GM19035 (cell line): ENCODE measurements around the gene PCDH1.
A peak's percentile ranks its signal among the peaks of the same experiment; 100 is the strongest.
"Not testable (repeated sequence)": the region's sequence is repeated elsewhere in the genome, so short reads cannot be mapped to it uniquely, and the experiment has no call there.

Experiments
- ATAC-seq: cut with Tn5 transposase; IDR thresholded peaks from one replicate; pipeline ENCODE4 v1.9.1; 2021; ENCODE audit not compliant: unreplicated experiment

PCDH1 gene

GRCh38 chr5:141878186-141878710 lies at the start of gene PCDH1:
Gene PCDH1, minus strand, starts transcription at chr5:141878410. Its CDS starts 148 bp downstream, at chr5:141878262.
- ATAC-seq = no peak

DNA sequence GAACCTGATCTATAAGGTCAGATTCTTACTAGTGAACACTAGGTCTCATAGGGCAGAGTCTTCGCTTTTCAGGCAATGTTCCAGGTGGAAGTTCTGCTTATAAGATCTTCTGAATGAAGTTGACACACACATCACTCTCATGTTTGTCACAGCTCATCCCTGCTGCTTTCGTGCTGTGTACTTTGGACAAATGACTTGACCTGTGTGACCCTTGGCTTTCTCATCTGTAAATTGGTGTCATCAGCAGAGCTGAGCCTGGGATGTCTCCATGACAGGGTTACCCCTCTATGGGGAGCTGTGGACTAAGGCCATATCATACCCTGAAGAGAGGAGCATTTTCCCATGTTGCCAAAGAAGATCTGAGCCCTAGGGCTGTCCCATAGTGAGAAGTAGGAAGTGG lies 48.2 kb upstream of the PCDH1 start:
- no peak for ATAC-seq

DNA sequence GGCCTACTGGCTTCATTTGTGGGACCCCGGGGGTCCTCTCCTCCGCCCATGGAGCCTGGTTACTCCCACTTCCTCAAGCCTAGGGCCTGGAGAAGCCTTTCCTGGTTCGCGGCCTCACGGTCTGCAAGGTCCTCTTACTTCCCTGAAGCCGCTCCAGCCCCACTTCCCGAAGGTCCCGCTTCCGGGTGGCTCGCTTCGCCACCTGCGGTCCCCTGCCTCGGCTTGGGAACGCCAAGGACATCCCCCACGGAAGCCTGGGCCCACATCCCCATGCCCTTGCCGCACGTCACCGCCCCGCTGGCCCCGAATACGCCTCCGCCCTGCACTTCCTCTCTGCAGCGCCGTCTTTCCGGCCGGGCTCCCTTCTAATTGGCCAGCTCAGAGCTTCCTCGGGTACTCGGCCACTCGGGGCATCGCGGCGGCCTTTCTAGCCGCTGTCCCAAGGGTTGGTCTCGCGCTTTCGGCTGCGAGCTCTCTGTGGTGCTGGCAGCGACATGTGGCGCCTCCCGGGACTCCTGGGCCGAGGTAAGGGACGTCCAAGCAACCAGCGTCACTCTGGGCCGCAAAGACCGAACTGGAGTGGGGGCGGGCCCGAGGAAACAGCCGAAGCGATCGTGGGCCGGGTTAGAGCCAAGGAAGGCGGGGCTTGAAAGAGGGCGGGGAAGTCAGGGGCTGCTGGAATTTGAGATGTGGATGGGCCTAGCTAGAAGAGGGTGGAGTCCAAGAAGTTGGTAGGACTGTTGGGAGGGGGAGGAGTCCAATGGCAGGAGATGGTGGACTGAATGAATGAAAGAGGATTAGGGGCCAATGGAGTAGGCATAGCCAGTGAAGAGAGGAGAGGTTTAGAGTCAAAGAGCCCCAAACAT lies 45.5 kb upstream of the PCDH1 start, which contains the start of gene DELE1:
Gene DELE1 (plus strand): TSS at position 424 of the 866 bp plus-strand sequence. CDS start 71 bp downstream, at position 495.
- ATAC-seq = peak; percentile 98

DNA sequence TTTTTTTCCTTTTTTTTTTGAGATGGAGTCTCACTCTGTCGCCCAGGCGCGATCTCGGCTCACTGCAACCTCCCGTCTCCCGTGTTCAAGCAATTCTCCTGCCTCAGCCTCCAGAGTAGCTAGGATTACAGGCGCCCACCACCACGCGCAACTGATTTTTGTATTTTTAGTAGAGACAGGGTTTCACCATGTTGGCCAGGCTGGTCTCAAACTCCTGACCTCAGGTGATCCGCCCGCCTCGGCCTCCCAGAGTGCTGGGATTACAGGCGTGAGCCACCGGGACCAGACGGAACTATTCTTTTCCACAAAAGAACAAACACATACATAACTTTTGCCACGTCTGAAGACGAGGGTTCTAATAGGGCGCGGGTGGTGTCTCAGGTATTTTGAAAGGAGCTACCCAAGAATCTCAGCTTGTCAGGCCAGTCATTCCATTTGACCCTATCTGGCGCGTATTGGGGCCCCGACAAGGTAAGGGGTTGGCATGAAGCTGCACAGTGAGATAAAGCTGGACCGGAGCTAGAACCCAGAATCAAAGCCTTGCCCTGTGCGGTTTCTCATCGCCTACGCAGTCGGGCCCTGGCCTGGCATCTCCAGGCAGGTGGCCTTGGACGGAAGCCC lies 44.7 kb upstream of the PCDH1 start:
- not testable (repeated sequence) for ATAC-seq

- no peak for ATAC-seq
Observed at GRCh38 chr5:141920771-141921170, 42.6 kb upstream of the PCDH1 start.

DNA sequence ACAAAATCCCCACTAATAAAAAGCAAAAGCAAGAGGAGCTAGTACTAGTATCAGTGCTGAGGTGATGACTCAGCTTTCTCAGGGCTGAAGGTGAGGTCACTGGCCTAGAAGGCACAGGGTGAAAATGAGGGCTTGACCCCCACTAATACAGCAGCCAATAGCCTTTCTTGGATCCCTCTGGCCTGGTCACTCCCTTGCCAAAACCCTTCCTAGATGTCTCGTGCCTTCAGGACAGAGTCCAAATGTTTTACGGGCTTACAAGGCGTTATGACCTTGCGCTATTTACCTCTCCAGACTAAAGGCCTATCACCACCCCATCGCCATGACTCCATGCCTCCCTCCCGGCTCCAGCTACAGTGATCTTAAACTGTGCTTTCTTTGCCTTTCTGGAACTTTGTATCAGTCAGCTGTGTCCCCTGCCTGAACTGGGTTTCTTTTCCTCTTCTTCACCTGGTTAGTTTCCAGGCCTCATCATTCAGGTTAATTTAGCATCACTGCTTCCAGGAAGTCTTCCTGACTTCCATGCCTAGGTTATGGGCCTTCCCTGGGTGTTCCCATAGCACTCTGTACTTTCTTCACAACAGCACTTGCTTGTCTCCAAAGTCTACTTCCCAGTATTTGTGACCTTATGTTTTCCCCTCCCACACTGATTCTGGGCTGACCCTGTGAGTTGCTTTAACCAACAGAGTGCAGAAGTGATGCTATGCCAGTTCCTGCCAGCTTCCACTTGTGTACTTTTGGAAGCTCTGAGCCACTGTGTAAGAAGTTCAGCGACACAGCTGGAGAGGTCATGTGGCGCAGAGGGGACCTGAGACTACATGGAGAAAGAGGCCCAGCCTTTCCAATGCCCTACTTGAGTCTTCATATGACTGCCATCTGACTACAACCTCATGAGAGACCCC lies 41.3 kb upstream of the PCDH1 start:
- no peak for ATAC-seq

- ATAC-seq = no peak
Observed at GRCh38 chr5:141917760-141918159, 39.5 kb upstream of the PCDH1 start.

DNA sequence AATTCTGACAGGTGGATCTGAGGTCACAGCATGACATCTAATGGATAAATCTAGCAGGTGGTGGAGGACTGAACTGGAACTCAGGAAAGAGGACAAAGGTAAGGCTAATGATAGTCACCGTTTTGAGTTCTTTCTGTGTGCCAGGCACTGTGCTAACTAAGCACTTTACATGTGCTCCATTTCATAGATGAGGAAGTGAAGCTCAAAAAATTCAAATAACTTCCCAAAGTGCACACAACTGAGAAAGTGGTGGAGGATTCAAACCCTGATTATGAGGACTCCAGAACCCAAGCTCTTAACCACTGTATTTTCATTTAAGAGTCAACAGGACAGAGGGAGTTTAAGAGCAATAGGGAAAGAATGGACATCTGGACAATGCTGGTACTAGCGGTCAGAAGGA lies 38.3 kb upstream of the PCDH1 start:
- ATAC-seq = no peak

GRCh38 chr5:141915881-141916336 lies 37.7 kb upstream of the PCDH1 start:
- no peak for ATAC-seq

DNA sequence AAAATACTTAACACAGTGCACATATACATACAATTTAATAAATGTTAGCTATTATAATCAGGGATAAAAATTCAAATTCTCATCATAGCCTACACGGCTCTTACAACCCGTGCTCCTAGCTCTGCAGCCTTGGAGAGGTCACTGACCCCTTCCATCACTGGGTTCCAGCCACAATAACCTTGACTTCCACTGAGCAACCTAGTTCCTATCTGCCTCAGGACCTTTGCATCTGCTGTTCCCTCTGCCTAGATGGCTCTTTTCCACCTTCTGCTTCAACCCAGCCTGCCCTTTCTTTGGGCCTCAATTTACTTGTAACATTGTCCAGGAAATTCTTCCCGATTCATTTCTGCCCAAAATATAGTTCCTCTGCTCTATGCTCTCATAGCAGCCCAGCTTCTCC lies 36.6 kb upstream of the PCDH1 start:
- no peak for ATAC-seq

DNA sequence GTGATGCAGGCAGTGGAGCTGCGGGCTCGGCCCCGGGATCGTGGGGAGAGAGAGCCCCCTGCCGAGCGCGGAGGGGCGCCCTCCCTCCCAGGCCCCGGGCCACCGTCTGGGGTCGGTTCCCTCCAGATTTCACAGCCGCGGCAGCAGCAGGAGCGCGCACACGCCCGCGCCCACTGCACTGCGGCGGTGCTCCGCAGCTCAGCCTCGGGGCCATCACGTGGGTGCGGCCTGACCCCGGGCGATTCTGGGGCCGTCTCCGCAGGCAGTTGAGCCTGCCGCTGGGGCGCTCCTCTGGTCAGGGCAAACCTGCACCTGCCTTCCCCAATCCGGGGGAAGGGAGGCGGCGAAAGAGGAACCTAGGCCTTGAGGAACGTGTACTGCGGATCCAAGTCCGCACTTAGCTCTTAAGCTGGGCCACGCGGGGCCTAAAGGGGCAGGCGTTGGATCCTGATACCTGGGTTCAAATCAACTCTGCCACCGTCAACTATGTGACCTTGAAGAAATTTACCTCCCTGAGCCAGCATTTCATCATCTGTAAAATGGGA lies 36.1 kb upstream of the PCDH1 start:
- peak; percentile 72 for ATAC-seq

DNA sequence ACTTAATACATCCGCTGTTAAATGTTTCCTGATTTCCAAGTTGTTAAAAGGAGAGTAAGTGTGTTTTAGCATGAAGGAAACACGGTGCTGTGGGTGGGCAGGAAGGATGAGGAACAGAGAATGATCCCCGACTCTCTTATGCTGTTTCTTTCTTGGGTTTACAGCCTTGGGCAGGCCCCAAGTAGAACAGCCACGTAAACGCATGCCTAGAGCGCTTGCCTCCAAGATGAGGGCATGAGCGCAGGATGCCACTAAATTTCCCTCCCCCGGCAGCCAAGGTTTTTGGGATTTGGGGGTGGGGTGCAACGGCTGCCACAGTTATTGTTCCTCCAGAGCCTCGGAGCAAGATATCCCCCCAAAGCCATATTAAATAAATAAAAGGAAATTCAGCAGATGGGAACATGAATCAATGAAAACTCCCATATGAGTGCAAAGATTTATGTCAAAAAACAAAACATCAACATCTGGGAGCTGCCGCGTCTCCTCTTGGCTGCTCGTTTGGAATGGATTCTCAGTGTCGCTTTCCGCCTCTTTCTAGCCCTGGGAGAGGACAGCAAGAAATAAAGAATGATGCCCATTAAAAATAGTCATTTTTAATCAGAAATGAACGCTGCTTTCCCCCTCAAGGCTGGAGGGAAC lies 35.5 kb upstream of the PCDH1 start:
- ATAC-seq = no peak

- no peak for ATAC-seq
Observed at GRCh38 chr5:141910271-141910673, 32.1 kb upstream of the PCDH1 start.

DNA sequence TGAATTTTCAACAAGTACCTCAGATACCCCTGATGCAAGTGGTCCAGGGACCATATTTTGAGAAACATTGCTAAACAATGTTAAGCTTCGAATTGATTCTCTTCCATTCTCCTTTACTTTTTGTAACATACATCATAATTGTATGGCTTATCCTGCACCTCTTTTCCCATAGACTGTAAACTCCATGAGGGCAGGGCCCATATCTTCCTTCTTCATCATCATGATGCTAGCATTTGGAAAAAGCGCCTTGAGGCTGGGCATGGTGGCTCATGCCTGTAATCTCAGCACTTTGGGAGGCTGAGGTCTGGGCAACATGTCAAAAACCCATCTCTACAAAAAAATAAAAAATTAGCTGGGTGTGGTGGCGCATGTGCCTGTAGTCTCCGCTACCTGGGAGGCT lies 31.0 kb upstream of the PCDH1 start:
- ATAC-seq = no peak

DNA sequence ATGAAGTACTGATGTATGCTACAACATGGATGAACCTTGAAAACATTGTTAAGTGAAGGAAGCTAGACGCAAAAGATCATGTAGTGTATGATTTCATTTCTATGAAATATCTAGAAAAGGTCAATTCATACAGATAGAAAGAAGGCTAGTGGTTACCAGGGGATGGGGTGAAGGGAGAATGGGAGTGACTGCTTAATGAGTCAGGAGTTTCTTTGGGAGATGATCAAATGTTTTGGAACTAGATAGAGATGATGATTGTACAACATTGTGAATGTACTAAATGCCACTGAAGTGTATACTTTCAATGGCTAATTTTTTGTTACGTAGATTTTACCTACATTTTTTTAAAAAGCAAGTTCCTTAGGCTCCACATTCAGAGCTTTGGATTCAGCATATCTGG lies 30.6 kb upstream of the PCDH1 start:
- no peak for ATAC-seq

DNA sequence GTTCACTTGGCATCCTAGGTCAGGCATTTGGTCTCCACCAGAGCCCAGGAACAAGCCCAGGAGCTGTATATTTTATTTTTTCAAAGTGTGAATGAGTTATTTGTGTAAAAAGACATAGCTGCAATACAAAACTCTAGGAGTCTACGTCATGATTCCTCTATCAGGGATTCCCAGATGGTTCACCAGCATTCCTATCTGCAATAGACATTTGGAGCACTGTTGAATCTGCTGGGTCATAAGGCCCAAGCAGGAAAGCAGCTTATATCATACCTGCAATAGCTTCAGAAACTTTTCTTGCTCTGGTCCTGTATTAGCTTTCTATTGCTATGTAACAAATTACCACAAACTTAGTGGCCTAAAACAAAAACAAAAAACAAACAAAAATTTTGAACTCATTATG lies 28.8 kb upstream of the PCDH1 start:
- no peak for ATAC-seq

DNA sequence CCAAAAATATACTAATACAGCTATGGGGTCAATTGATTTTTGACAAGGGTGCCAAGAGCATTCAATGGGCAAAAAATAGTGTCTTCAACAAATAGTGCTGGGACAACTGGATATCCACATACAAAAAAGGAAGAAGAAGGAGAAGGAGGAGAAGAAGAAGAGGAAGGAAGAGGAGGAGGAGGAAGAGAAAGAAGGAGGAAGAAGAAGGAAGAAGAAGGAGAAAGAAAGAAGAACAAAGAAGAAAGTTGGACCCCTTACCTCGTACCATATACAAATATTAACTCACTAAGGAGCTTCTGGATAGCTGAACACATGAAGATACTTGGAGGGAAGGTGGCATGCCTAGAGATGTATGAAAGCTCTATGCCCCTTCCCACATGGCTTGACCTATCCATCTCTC lies 28.3 kb upstream of the PCDH1 start:
- no peak for ATAC-seq

- no peak for ATAC-seq
Observed at GRCh38 chr5:141904551-141904950, 26.3 kb upstream of the PCDH1 start.

DNA sequence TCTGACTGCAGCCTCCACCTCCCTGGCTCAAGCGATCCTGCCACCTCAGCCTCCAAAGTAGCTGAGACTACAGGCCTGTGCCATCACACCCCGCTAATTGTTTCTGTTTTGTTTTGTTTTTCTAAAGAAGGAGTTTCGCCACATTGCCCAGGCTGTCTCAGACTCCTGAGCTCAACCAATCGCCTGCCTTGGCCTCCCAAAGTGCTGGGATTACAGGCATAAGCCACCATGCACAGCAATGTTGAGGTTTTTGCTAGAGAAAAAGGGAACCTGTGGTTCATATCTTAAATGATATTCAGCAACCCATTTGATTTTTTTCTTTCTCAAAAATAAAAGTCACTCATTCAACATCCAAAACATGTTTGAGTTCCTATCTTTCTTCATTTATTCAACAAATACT lies 25.1 kb upstream of the PCDH1 start:
- no peak for ATAC-seq
